ENCODE measurements around the gene ENDOV. TPM values are rescaled to one million over a fixed set of nuclear protein-coding genes. Genes with fewer than 3 reads are reported as not detected.

ENDOV gene
- polyA plus RNA-seq, 1 donor (not counting 4 experiments of a cell fraction or from before 2014, with no cell fraction given), result 10.9 TPM

GRCh38 chr17:80424261-80424660, 9.3 kb downstream of the ENDOV start:
- Histone ChIP-seq H3K9me1 (ENCODE audit: control insufficient read depth, extremely low read depth, insufficient read depth, low read length) (no peaks in the 10 kb centered on the region), H3K4me1 (ENCODE audit: control insufficient read depth, extremely low read depth, insufficient read depth, low read length) (no peaks in the 10 kb centered on the region), H3K4me3 (ENCODE audit: control insufficient read depth in 2 of 3, extremely low read depth in 1 of 3, insufficient read depth in 2 of 3, low read depth in 1 of 3, low read length in 3 of 3) (no peak overlapping the region), H3K27me3 (ENCODE audit: control insufficient read depth, extremely low read depth, insufficient read depth, low read length) (no peaks in the 10 kb centered on the region), H2AFZ (ENCODE audit: control insufficient read depth, low read length) (no peak overlapping the region), H3K9me3 (ENCODE audit: control insufficient read depth, low read depth, low read length) (no peaks in the 10 kb centered on the region), H3K79me2 (ENCODE audit: control insufficient read depth, insufficient read depth, low read length) (no peaks in the 10 kb centered on the region), H4K20me1 (ENCODE audit: control insufficient read depth, extremely low read depth, insufficient read depth, low read length) (peaks cover 3% of the 10 kb centered on the region), H3K4me2 (ENCODE audit: control insufficient read depth, extremely low read depth, insufficient read depth, low read depth, low read length) (no peak overlapping the region), H3K27ac (ENCODE audit: control insufficient read depth, insufficient read depth, low read length) (no peak overlapping the region), H3K9ac (ENCODE audit: control insufficient read depth, extremely low read depth, insufficient read depth, low read length) (no peak overlapping the region), H3K36me3 (ENCODE audit: control insufficient read depth in 2 of 2, extremely low read depth in 1 of 2, insufficient read depth in 2 of 2, low read length in 2 of 2) (peaks cover 0 to 5% of the 10 kb centered on the region in 2 experiments)
- dilution Hi-C loops (cut with MboI; ENCODE audit: extremely low pct_ligation_motif_present, low sequenced_read_pairs), result no loop called here
- no peak for DNase-seq (ENCODE audit: low read depth, low spot score)
- no peak for TF ChIP-seq EZH2 (IDR thresholded peaks at IDR 0.05; ENCODE audit: low read length)
- TF ChIP-seq, protein P1, sequence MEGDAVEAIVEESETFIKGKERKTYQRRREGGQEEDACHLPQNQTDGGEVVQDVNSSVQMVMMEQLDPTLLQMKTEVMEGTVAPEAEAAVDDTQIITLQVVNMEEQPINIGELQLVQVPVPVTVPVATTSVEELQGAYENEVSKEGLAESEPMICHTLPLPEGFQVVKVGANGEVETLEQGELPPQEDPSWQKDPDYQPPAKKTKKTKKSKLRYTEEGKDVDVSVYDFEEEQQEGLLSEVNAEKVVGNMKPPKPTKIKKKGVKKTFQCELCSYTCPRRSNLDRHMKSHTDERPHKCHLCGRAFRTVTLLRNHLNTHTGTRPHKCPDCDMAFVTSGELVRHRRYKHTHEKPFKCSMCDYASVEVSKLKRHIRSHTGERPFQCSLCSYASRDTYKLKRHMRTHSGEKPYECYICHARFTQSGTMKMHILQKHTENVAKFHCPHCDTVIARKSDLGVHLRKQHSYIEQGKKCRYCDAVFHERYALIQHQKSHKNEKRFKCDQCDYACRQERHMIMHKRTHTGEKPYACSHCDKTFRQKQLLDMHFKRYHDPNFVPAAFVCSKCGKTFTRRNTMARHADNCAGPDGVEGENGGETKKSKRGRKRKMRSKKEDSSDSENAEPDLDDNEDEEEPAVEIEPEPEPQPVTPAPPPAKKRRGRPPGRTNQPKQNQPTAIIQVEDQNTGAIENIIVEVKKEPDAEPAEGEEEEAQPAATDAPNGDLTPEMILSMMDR (optimal IDR thresholded peaks at IDR 0.05 in 1 of 3, IDR thresholded peaks at IDR 0.05 in 1 of 3, conservative IDR thresholded peaks at IDR 0.05 in 1 of 3; ENCODE audit: extremely low read depth in 1 of 3, insufficient read depth in 2 of 3, low read length in 3 of 3), result no peak
- FAIRE-seq, result no peak

DNA sequence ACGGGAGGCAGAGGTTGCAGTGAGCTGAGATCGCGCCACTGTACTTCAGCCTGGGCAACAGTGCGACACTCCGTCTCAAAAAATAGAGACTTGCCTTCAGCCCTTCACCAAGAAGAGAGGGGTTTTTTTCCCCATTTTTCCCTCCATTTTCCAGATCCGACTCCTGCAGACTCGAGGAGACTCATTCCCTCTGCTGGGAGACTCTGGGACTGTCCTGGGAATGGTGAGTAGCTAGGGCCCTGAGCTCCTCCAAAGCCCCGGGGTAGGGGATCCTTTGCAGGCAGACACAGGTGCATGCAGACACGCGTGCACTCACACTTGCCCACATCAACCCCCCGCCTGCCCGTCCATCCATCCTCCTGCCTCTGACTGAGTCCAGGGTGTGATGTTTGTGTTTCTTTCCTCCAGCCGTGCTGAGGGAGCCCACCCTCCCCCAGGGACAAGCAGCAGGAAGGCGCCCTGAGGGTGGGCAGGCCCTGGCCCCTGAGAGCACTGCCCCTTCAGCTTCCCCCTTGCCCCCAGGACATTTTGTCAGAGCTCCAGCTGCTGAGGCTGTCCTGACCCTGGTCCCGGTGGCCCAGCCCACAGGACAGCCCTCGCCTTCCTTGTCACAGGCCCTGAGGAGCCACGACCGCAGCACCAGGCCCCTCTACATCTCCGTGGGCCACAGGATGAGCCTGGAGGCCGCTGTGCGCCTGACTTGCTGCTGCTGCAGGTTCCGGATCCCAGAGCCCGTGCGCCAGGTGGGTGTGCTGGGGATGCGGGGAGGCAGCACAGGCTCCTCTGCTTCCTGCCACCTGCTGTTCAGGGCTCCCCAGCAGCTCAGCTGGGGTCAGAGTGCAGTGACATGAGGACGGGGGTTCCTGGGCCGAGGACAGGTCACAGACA, 10.2 kb downstream of the ENDOV start:
- TF ChIP-seq EZH2 (IDR thresholded peaks at IDR 0.05; ENCODE audit: low read length), result no peak
- TF ChIP-seq, protein P1 (optimal IDR thresholded peaks at IDR 0.05 in 1 of 3, IDR thresholded peaks at IDR 0.05 in 1 of 3, conservative IDR thresholded peaks at IDR 0.05 in 1 of 3; ENCODE audit: extremely low read depth in 1 of 3, insufficient read depth in 2 of 3, low read length in 3 of 3), result no peak
- Histone ChIP-seq H3K27me3 (ENCODE audit: control insufficient read depth, extremely low read depth, insufficient read depth, low read length) (no peaks in the 10 kb centered on the region), H4K20me1 (ENCODE audit: control insufficient read depth, extremely low read depth, insufficient read depth, low read length) (peaks cover 3% of the 10 kb centered on the region), H3K27ac (ENCODE audit: control insufficient read depth, insufficient read depth, low read length) (no peak overlapping the region), H3K4me1 (ENCODE audit: control insufficient read depth, extremely low read depth, insufficient read depth, low read length) (no peaks in the 10 kb centered on the region), H3K4me2 (ENCODE audit: control insufficient read depth, extremely low read depth, insufficient read depth, low read depth, low read length) (no peak overlapping the region), H3K9me1 (ENCODE audit: control insufficient read depth, extremely low read depth, insufficient read depth, low read length) (no peaks in the 10 kb centered on the region), H3K79me2 (ENCODE audit: control insufficient read depth, insufficient read depth, low read length) (no peaks in the 10 kb centered on the region), H3K9ac (ENCODE audit: control insufficient read depth, extremely low read depth, insufficient read depth, low read length) (no peak overlapping the region), H3K4me3 (ENCODE audit: control insufficient read depth in 2 of 3, extremely low read depth in 1 of 3, insufficient read depth in 2 of 3, low read depth in 1 of 3, low read length in 3 of 3) (no peak overlapping the region), H3K9me3 (ENCODE audit: control insufficient read depth, low read depth, low read length) (no peaks in the 10 kb centered on the region), H3K36me3 (ENCODE audit: control insufficient read depth in 2 of 2, extremely low read depth in 1 of 2, insufficient read depth in 2 of 2, low read length in 2 of 2) (peaks cover 0 to 5% of the 10 kb centered on the region in 2 experiments), H2AFZ (ENCODE audit: control insufficient read depth, low read length) (no peak overlapping the region)
- no peak for FAIRE-seq
- no peak for DNase-seq (ENCODE audit: low read depth, low spot score)
- dilution Hi-C loops (cut with MboI; ENCODE audit: extremely low pct_ligation_motif_present, low sequenced_read_pairs), result no loop called here
